HepG2 (cell line): ENCODE results near the gene ATAD1.

ENCODE experiments used
- KAT7 ChIP-seq: IDR thresholded peaks from 2 replicates; pipeline ENCODE4 v1.6.1; 2018; ENCODE audit warnings: borderline replicate concordance, missing compliant biosample characterization
- NAIF1 ChIP-seq: sonication (generic); formaldehyde crosslinking; IDR thresholded peaks from 2 replicates; pipeline ENCODE4 v1.5.0; 2020; ENCODE audit warnings: mild to moderate bottlenecking, missing genetic modification reagents, borderline replicate concordance
- NFIC ChIP-seq: IDR thresholded peaks from 2 replicates; pipeline ENCODE4 v1.6.1; 2012; ENCODE audit warnings: mild to moderate bottlenecking, low read length, inconsistent platforms
- PHF20 ChIP-seq: sonication (generic); formaldehyde crosslinking; IDR thresholded peaks from 2 replicates; pipeline ENCODE4 v1.5.0; 2020; ENCODE audit warnings: mild to moderate bottlenecking, missing genetic modification reagents
- POLR2A ChIP-seq, 2 experiments: IDR thresholded peaks; 2 replicates each; pipeline ENCODE4 v1.6.1; 2011; ENCODE audit warnings: low read depth in 2 of 2, low read length in 2 of 2, mild to moderate bottlenecking in 1 of 2, moderate library complexity in 1 of 2; ENCODE audit not compliant: insufficient read depth in 1 of 2
- RAD21 ChIP-seq: fragments of 450-650 bp; formaldehyde crosslinking; IDR thresholded peaks from 2 replicates; pipeline ENCODE4 v1.5.0; 2020; ENCODE audit warnings: mild to moderate bottlenecking
- SNRNP70 ChIP-seq: fragments of 200-400 bp; formaldehyde crosslinking; IDR thresholded peaks from 2 replicates; pipeline ENCODE4 v1.6.1; 2017; ENCODE audit warnings: mild to moderate bottlenecking, low read depth, low read length, moderate library complexity
- YY1 ChIP-seq: IDR thresholded peaks from 2 replicates; pipeline ENCODE4 v1.6.1; 2011; ENCODE audit warnings: low read length, low read depth, moderate library complexity, mild to moderate bottlenecking; ENCODE audit not compliant: insufficient read depth, insufficient replicate concordance
- ZMAT5 ChIP-seq: sonication (generic); formaldehyde crosslinking; IDR thresholded peaks from 2 replicates; pipeline ENCODE4 v1.5.0; 2020; ENCODE audit warnings: mild to moderate bottlenecking, low read depth, missing genetic modification reagents, borderline replicate concordance
- ZNF260 ChIP-seq: sonication (generic); formaldehyde crosslinking; IDR thresholded peaks from 2 replicates; pipeline ENCODE4 v1.4.0; 2020; ENCODE audit warnings: missing genetic modification reagents, low read depth, mild to moderate bottlenecking, borderline replicate concordance

- no peak for TF ChIP-seq SNRNP70
- no peak for TF ChIP-seq POLR2A (IDR thresholded peaks at IDR 0.05; ENCODE audit: insufficient read depth in 1 of 2, low read depth in 2 of 2, low read length in 2 of 2)
- TF ChIP-seq NAIF1 (CRISPR knock-in tag), result no peak
- no peak for TF ChIP-seq ZMAT5
- TF ChIP-seq PHF20 (CRISPR knock-in tag), result no peak
- TF ChIP-seq YY1, result no peak
- no peak for TF ChIP-seq ZNF260 (CRISPR knock-in tag)
- no peak for TF ChIP-seq RAD21 (CRISPR knock-in tag)
- TF ChIP-seq KAT7 (CRISPR knock-in tag), result no peak
- TF ChIP-seq NFIC, result no peak
Measured at GRCh38 chr10:87739703-87740102, 78.3 kb downstream of the ATAD1 start.
